Upper lobe of left lung (tissue), 6 donors: Measurements from ENCODE around the gene SIAH1. TPM values are rescaled to one million over a fixed set of nuclear protein-coding genes. Genes with fewer than 3 reads are reported as not detected.
A peak's percentile ranks its signal among the peaks of the same experiment; 100 is the strongest.
"Not testable (repeated sequence)": the region's sequence is repeated elsewhere in the genome, so short reads cannot be mapped to it uniquely, and the experiment has no call there.

Experiments
- ATAC-seq, 2 donors: fragments of 200-7000 bp; cut with Tn5 transposase; one replicate each; pipeline ENCODE4 v1.9.1; 2022; ENCODE audit warnings: mild to moderate bottlenecking in 2 of 2, moderate library complexity in 2 of 2; ENCODE audit not compliant: low FRiP score in 2 of 2
- DNase-seq, 2 donors: peaks; one replicate each; pipeline ENCODE4 v3.0.0-alpha.2; 2019 to 2020
- H3K27ac ChIP-seq, 4 donors: fragments of 200-600 bp; sonication (generic); one replicate each; pipeline ENCODE4 v1.5.1; 2016 to 2019
- H3K27me3 ChIP-seq, 4 donors: fragments of 200-600 bp; sonication (generic); one replicate each; pipeline ENCODE4 v1.5.1; 2017 to 2019
- H3K36me3 ChIP-seq, 4 donors: fragments of 200-600 bp; sonication (generic); one replicate each; pipeline ENCODE4 v1.5.1; 2016 to 2019
- H3K4me1 ChIP-seq, 4 donors: fragments of 200-600 bp; sonication (generic); one replicate each; pipeline ENCODE4 v1.5.1; 2018 to 2019
- H3K4me3 ChIP-seq, 4 donors: fragments of 200-600 bp; sonication (generic); one replicate each; pipeline ENCODE4 v1.5.1; 2017 to 2019; ENCODE audit warnings: mild to moderate bottlenecking in 2 of 4, moderate library complexity in 1 of 4
- H3K9me3 ChIP-seq, 4 donors: fragments of 200-600 bp; sonication (generic); one replicate each; pipeline ENCODE4 v1.5.1; 2018 to 2019
- EP300 ChIP-seq, 4 donors: sonication (generic); formaldehyde crosslinking; IDR thresholded peaks; one replicate each; pipeline ENCODE4 v1.5.1; 2017; ENCODE audit warnings: antibody characterized with exemption in 4 of 4, control low read depth in 2 of 4
- POLR2A ChIP-seq, 4 donors: fragments of 450-650 bp; IDR thresholded peaks; one replicate each; pipeline ENCODE4 v1.5.1; 2016 to 2017; ENCODE audit warnings: antibody characterized with exemption in 4 of 4, mild to moderate bottlenecking in 2 of 4
- POLR2AphosphoS5 ChIP-seq, 2 donors: sonication (generic); formaldehyde crosslinking; IDR thresholded peaks; one replicate each; pipeline ENCODE4 v1.5.1; 2017; ENCODE audit warnings: antibody characterized with exemption in 2 of 2
- WGBS, 2 donors: methylation state at CpG; one replicate each; pipeline ENCODE4 v1.1.5; 2017 to 2018; 5-methylcytosine and 5-hydroxymethylcytosine counted together
- total RNA-seq, 6 donors: library from RNA; depleted of rRNA in 4 of 6; stranded (reverse); fragments of >200 nt in 4 of 6; gene quantifications; one replicate each; pipeline versions ENCODE4 v1.1.0 to v1.2.1, GENCODE V29; 2016 to 2021
- TF ChIP-seq, protein P1 (sequence below), 6 experiments: fragments of 450-650 bp in 4 of 6; fragments of 200-600 bp in 2 of 6; sonication (generic) in 2 of 6; IDR thresholded peaks; one replicate each; pipeline ENCODE4 v1.5.1; 2016 to 2019; ENCODE audit warnings: antibody characterized with exemption in 6 of 6
- donor health status: DM: no; HTN: no; CAD: no; lungs with moderate emphysema.
- donor health status: DM: no; HTN: yes; CAD: no; lungs with severe emphysema.

The SIAH1 gene
- total RNA-seq, 6 donors from 2014 or later: 19.4 to 45.1 (median 24.9) TPM

DNA sequence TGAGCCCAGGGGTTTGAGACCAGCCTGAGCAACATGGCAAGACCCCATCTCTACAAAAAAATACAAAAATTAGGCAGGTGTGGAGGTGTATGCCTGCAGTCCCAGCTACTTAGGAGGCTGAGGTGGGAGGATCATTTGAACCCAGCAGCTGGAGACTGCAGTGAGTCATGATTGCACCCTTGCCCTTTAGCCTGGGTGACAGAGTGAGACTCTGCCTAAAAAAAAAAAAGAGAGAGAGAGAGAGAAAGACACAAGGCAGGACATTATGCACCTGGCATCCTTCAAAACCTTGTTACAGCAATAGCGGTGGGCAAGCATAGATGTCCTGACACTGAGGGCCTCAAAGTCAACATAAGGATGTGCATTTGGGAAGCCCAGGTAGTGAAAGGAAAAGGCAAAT is 19.9 kb upstream of the SIAH1 start:
- no peaks in the 10 kb centered on the region for H3K9me3 ChIP-seq
- peaks cover 1 to 6% (median 3%) of the 10 kb centered on the region in 4 donors for H3K4me1 ChIP-seq
- no peak overlapping the region for H3K27ac ChIP-seq
- DNase-seq: no peak
- WGBS, 2 donors: 94 to 100% methylated on average over 1 of the region's 1 CpG
- H3K27me3 ChIP-seq: no peaks in the 10 kb centered on the region
- no peaks in the 10 kb centered on the region for H3K36me3 ChIP-seq
- TF ChIP-seq POLR2AphosphoS5 (IDR thresholded peaks at IDR 0.05) (no peak), EP300 (IDR thresholded peaks at IDR 0.05) (no peak)
- H3K4me3 ChIP-seq: no peak overlapping the region
- ATAC-seq: no peak

DNA sequence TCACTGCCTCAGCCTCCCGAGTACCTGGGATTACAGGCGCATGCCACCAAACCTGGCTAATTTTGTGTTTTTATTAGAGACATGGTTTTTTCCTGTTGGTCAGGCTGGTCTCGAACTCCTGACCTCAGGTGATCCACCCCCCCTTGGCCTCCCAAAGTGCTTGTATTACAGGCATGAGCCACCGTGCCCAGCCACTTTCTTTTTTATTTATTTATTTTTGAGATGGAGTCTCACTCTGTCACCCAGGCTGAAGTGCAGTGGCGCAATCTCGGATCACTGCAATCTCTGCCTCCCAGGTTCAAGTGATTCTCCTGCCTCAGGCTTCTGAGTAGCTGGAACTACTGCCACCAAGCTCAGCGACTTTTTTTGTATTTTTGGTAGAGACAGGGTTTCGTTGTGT is 17.3 kb upstream of the SIAH1 start:
- H3K4me3 ChIP-seq, H3K27me3 ChIP-seq, H3K36me3 ChIP-seq, H3K27ac ChIP-seq, ATAC-seq, H3K4me1 ChIP-seq, H3K9me3 ChIP-seq: not testable (repeated sequence)
- peak in 1 of 2 donors; percentile 32 for DNase-seq
- 75 to 81% methylated on average over 8 of the region's 8 CpGs for WGBS, 2 donors

DNA sequence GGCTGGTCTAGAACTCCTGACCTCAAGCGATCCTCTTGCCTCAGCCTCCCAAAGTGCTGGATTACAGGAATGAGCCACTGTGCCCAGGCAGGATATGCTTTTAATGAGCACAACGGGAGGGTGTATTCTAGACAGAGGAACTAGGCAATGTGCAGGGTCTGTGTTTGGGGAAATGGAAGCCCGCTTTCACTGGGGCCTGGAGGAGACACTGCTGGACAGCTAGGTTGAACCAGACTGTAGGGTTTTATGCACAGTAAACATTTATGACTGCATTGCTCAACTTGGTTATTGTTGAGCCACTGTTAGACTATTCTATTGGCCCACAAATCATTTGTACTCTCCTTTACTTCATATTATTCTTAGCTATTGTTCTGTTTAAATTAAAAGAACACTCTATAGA is 10.2 kb upstream of the SIAH1 start:
- Histone ChIP-seq H3K27ac (no peak overlapping the region), H3K4me3 (no peak overlapping the region), H3K9me3 (no peaks in the 10 kb centered on the region), H3K36me3 (no peaks in the 10 kb centered on the region), H3K4me1 (no peaks in the 10 kb centered on the region), H3K27me3 (no peaks in the 10 kb centered on the region)
- DNase-seq: no peak
- 79 to 83% methylated on average over 3 of the region's 3 CpGs for WGBS, 2 donors
- ATAC-seq: peak in 1 of 2 donors; percentile 43
- TF ChIP-seq EP300 (IDR thresholded peaks at IDR 0.05): no peak
- TF ChIP-seq POLR2A (IDR thresholded peaks at IDR 0.05): no peak
- no peak for TF ChIP-seq POLR2AphosphoS5 (IDR thresholded peaks at IDR 0.05)
- TF ChIP-seq, protein P1, sequence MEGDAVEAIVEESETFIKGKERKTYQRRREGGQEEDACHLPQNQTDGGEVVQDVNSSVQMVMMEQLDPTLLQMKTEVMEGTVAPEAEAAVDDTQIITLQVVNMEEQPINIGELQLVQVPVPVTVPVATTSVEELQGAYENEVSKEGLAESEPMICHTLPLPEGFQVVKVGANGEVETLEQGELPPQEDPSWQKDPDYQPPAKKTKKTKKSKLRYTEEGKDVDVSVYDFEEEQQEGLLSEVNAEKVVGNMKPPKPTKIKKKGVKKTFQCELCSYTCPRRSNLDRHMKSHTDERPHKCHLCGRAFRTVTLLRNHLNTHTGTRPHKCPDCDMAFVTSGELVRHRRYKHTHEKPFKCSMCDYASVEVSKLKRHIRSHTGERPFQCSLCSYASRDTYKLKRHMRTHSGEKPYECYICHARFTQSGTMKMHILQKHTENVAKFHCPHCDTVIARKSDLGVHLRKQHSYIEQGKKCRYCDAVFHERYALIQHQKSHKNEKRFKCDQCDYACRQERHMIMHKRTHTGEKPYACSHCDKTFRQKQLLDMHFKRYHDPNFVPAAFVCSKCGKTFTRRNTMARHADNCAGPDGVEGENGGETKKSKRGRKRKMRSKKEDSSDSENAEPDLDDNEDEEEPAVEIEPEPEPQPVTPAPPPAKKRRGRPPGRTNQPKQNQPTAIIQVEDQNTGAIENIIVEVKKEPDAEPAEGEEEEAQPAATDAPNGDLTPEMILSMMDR (IDR thresholded peaks at IDR 0.05): no peak

DNA sequence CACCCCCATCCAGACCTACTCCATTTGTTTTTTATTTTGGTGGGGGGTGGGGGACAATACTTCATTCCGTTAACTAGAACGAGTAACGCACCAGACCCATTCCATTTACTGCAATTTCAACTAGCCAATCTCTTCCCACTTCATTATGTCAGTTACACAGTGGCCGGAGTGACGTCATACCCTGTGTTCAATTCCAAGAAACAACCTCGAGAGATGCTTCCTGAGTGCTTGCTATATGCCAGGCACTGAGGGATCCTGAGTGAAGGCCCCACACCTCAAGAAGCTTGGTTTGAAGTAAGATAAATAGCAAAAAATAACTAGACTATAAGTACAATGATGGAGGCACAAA is 9.1 kb upstream of the SIAH1 start:
- WGBS, 2 donors: 73 to 77% methylated on average over 6 of the region's 6 CpGs
- Histone ChIP-seq H3K9me3 (no peaks in the 10 kb centered on the region), H3K4me1 (no peaks in the 10 kb centered on the region), H3K4me3 (no peak overlapping the region), H3K27ac (peak overlapping the region in 2 of 4 donors; percentile 31 to 51), H3K27me3 (no peaks in the 10 kb centered on the region), H3K36me3 (no peaks in the 10 kb centered on the region)
- DNase-seq (no peak), ATAC-seq (peak in 1 of 2 donors; percentile 28)
- TF ChIP-seq EP300 (IDR thresholded peaks at IDR 0.05) (no peak), POLR2A (IDR thresholded peaks at IDR 0.05) (no peak), POLR2AphosphoS5 (IDR thresholded peaks at IDR 0.05) (no peak)
- TF ChIP-seq, protein P1 (IDR thresholded peaks at IDR 0.05): no peak

DNA sequence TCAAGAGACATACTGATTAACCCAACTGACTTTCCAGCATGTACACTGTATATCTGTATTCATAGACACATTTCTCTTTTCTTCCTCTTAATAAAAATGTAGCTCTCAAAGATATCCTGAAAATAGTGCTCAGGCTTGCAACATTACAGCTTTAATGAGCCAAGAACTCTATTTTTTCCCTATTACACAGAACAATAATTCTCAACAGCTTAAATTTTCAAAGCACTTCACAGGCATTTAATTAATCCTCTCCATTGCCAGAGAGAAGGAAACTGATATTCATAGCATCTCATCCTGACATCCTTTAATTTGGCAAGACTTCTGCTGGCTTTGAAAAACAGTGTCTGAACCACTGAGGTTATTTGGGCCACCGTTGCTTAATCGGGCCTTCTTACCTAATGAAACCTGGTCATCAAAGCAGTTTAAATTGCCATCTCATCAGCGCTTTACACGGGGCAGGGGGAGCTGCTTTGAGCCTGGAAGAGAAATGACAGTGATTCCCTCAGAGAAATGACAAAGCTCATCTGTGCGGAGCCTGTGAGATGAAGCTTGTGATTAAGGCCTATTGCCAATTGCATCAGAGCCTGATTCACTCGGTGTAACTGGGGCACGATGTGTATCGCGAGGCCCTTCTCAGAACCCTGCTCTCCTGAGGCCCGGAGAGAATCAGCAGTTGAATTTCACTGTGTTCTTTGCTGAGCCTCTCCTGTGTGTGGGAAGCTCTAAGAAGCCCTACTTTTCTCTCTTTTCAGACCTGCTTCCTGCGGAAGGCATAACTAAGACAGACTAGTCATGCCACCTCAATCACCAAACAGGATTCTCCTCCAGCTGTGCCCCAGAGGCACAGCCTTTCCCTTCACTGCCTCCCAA is 8.5 kb upstream of the SIAH1 start:
- Histone ChIP-seq H3K27me3 (no peaks in the 10 kb centered on the region), H3K4me3 (no peak overlapping the region), H3K27ac (peak overlapping the region in 2 of 4 donors; percentile 31 to 51), H3K4me1 (no peaks in the 10 kb centered on the region), H3K9me3 (no peaks in the 10 kb centered on the region), H3K36me3 (no peaks in the 10 kb centered on the region)
- ATAC-seq: peak in 1 of 2 donors; percentile 90
- DNase-seq: no peak
- WGBS, 2 donors: 70 to 73% methylated on average over 11 of the region's 11 CpGs
- TF ChIP-seq POLR2AphosphoS5 (IDR thresholded peaks at IDR 0.05) (peak in 1 of 2 donors; percentile 37), POLR2A (IDR thresholded peaks at IDR 0.05) (no peak)

DNA sequence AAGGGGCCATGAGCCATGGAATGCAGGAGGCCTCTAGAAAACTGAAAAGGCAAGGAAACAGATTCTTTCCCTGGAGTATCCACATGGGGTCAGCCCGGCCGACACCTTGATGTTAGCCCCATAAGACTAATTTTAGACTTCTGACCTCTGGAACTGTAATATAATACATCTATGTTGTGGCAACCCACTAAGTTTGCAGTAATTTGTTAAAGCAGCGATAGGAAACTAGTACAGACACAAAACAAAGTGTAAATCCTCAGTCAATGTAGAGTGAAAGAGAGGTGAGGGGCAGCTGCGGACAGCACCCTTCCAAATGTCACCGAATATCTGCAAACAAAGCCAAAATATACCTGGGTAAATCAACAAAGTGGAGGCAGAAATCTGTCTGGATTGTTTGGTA is 7.2 kb upstream of the SIAH1 start:
- WGBS, 2 donors: 96% methylated on average over 5 of the region's 5 CpGs
- no peaks in the 10 kb centered on the region for H3K27me3 ChIP-seq
- no peak for DNase-seq

More for the DNA sequence above, 7.2 kb upstream of the SIAH1 start:
- no peak overlapping the region for H3K4me3 ChIP-seq
- ATAC-seq: no peak
- H3K36me3 ChIP-seq: no peaks in the 10 kb centered on the region
- no peaks in the 10 kb centered on the region for H3K9me3 ChIP-seq
- H3K27ac ChIP-seq: no peak overlapping the region
- no peaks in the 10 kb centered on the region for H3K4me1 ChIP-seq
- TF ChIP-seq POLR2A (IDR thresholded peaks at IDR 0.05) (no peak), EP300 (IDR thresholded peaks at IDR 0.05) (no peak), POLR2AphosphoS5 (IDR thresholded peaks at IDR 0.05) (no peak)
- TF ChIP-seq, protein P1 (IDR thresholded peaks at IDR 0.05): no peak
